WERI-Rb-1 (cell line): ENCODE measurements around the gene WDR48.

Source experiments
- DNase-seq: peaks from one replicate; pipeline ENCODE4 v3.0.0-alpha.2; 2020
- H3K27ac ChIP-seq: fragments of 250-450 bp; sonication (Bioruptor Pico); 2 replicates; pipeline ENCODE4 v1.5.1; 2020; ENCODE audit warnings: mild to moderate bottlenecking, moderate library complexity
- H3K27me3 ChIP-seq: fragments of 250-450 bp; sonication (Bioruptor Pico); 2 replicates; pipeline ENCODE4 v1.5.1; 2021; ENCODE audit warnings: mild to moderate bottlenecking, low read depth, moderate library complexity; ENCODE audit not compliant: insufficient read depth, severe bottlenecking
- H3K36me3 ChIP-seq: fragments of 250-450 bp; sonication (Bioruptor Pico); 2 replicates; pipeline ENCODE4 v1.5.1; 2020; ENCODE audit warnings: mild to moderate bottlenecking, moderate library complexity
- H3K4me3 ChIP-seq: 2 replicates; pipeline ENCODE4 v1.5.1; 2011; ENCODE audit warnings: low read depth, mild to moderate bottlenecking, control low read depth, low read length
- H3K9me3 ChIP-seq: fragments of 250-450 bp; sonication (Bioruptor Pico); 2 replicates; pipeline ENCODE4 v1.5.1; 2021; ENCODE audit warnings: mild to moderate bottlenecking, moderate library complexity; ENCODE audit not compliant: severe bottlenecking
- TF ChIP-seq, protein P1 (sequence below): IDR thresholded peaks from 2 replicates; pipeline ENCODE4 v1.5.1; 2011; ENCODE audit warnings: low read depth, mild to moderate bottlenecking, control low read depth, inconsistent platforms, low read length

WDR48 gene

DNA sequence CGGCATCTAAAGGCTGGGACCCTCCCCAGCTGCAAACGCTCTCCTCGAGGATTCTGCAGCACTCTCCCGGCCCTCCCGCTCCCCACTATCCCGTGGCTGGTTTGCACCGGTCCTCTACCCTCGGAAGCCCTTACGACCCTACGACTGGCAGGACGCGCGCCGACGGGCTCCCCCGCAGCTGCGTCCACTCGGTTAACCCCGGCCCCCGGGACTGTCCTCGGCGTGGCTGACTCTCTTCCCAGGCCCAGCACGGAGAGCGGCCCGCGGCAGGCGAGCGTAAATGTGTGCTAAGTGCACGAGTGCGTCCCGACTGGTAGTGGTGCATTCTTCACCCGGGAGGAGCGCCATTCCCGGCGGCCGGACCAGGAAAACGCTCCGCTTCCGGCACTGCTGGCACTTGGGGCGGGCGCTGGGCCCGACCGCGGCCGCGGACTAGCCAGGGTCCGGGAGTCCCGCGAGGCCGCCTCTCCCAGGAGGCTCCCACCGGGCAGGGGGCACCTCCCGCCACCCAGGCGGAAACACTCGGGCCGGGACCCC lies 55.1 kb downstream of the WDR48 start:
- H3K36me3 ChIP-seq: no peaks in the 10 kb centered on the region; the same call in 1 of the 2 replicates
- DNase-seq: peak; percentile 37
- H3K27me3 ChIP-seq: no peaks in the 10 kb centered on the region
- peak overlapping the region; percentile 92 for H3K4me3 ChIP-seq
- H3K27ac ChIP-seq: peak overlapping the region; percentile 69
- H3K9me3 ChIP-seq: no peaks in the 10 kb centered on the region
- TF ChIP-seq, protein P1, sequence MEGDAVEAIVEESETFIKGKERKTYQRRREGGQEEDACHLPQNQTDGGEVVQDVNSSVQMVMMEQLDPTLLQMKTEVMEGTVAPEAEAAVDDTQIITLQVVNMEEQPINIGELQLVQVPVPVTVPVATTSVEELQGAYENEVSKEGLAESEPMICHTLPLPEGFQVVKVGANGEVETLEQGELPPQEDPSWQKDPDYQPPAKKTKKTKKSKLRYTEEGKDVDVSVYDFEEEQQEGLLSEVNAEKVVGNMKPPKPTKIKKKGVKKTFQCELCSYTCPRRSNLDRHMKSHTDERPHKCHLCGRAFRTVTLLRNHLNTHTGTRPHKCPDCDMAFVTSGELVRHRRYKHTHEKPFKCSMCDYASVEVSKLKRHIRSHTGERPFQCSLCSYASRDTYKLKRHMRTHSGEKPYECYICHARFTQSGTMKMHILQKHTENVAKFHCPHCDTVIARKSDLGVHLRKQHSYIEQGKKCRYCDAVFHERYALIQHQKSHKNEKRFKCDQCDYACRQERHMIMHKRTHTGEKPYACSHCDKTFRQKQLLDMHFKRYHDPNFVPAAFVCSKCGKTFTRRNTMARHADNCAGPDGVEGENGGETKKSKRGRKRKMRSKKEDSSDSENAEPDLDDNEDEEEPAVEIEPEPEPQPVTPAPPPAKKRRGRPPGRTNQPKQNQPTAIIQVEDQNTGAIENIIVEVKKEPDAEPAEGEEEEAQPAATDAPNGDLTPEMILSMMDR: no peak

DNA sequence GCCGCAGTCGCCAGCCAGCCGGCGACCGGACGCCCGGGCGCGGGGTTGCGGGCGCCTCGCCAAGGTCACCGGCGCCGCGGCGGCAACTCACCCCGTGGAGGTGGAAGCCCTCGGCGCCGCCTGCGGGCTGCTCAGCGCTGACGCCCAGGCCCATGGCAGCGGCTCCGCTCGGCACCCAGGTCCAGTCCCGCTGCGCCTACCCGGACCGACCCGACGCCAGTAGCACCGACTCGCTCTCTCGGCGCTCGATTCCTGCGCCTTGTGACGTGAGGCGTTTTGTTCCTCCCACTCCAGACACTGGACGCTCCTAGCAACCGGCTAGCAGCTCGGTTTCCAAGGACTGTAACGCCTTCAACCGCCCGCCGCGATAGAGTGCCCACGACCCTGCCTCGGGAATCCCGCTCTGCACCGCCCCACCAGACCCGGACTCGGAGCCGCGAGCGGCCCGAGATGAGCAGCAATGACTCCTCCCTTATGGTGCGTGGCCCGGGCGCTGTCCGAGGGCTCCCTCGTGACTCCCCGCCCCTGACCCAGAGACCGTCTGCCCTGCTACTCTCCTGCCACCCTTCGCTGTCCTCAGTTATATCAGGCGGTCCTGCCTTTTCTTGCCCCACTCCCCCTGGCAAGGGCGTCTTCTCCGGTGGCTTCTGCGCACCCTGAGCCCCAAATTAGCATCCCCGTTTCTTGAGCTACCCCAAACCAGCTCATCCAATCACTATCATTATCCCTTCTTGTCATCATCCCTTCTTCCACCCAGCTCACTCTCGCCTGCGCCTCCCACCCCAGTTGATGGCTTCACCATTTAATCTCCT lies 55.8 kb downstream of the WDR48 start, which contains the start of the genes GORASP1 and TTC21A:
Gene GORASP1, minus strand, starts transcription at position 240 of the 812 bp plus-strand sequence. Its CDS starts 86 bp downstream, at position 154.
Gene TTC21A, plus strand, starts transcription at position 293 of the 812 bp plus-strand sequence. Its CDS starts 158 bp downstream, at position 451.
- no peaks in the 10 kb centered on the region for H3K27me3 ChIP-seq
- no peaks in the 10 kb centered on the region; the same call in 1 of the 2 replicates for H3K36me3 ChIP-seq
- DNase-seq: peak; percentile 83
- peak within 1 kb of the TSS; percentile 69 for H3K27ac ChIP-seq
- H3K9me3 ChIP-seq: no peaks in the 10 kb centered on the region
- TF ChIP-seq, protein P1: no peak
- peak within 1 kb of the TSS; percentile 92 for H3K4me3 ChIP-seq

DNA sequence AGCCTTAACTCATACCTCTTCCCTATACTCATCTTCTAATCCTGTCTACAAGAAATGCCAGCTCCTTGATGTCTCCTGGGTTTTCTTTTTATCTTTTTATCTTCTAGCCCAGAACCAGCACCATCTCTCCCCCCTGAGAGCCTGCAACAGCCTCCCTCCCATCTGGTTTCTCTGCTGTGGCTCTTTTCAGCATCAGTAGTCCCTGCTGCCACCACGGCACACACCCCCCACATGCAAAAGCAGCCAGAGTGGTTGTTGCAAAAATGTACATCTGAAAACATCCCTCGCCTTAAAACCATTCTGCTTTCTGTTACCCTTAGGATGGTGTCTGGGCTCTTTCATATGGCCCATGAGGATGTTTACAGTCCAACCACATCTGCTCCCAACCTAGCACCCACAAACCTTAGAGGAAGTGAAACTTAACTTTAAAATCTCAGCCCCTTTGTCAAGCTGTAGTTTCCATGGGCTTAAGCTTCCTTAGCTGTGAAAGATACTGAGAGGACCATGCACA lies 56.4 kb downstream of the WDR48 start:
- Histone ChIP-seq H3K27ac (no peak overlapping the region; the same call in 1 of the 2 replicates), H3K27me3 (no peaks in the 10 kb centered on the region), H3K9me3 (no peaks in the 10 kb centered on the region), H3K4me3 (peak overlapping the region; percentile 92), H3K36me3 (no peaks in the 10 kb centered on the region; the same call in 1 of the 2 replicates)
- TF ChIP-seq, protein P1: no peak
- DNase-seq: no peak

DNA sequence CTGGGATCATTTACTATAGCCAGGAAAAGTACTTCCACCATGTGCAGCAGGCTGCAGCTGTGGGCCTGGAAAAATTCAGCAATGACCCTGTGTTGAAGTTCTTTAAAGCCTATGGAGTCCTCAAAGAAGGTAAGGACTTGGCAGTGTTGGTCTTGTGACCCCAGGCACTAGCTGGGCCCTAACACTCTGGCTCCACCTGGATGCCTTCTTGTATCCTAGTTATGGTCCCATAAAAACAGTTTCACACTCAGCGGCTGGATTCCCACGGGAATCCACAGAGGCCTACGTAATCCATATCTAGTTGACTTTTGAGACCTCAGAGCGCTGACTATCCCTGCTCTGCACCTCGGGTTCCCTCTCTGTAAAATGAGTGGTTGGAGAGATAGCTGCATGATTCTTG lies 57.3 kb downstream of the WDR48 start:
- no peak overlapping the region for H3K27ac ChIP-seq
- no peak overlapping the region for H3K4me3 ChIP-seq
- TF ChIP-seq, protein P1: no peak
- no peak for DNase-seq
- H3K9me3 ChIP-seq: no peaks in the 10 kb centered on the region
- no peaks in the 10 kb centered on the region for H3K27me3 ChIP-seq
- H3K36me3 ChIP-seq: no peaks in the 10 kb centered on the region; the same call in 1 of the 2 replicates

DNA sequence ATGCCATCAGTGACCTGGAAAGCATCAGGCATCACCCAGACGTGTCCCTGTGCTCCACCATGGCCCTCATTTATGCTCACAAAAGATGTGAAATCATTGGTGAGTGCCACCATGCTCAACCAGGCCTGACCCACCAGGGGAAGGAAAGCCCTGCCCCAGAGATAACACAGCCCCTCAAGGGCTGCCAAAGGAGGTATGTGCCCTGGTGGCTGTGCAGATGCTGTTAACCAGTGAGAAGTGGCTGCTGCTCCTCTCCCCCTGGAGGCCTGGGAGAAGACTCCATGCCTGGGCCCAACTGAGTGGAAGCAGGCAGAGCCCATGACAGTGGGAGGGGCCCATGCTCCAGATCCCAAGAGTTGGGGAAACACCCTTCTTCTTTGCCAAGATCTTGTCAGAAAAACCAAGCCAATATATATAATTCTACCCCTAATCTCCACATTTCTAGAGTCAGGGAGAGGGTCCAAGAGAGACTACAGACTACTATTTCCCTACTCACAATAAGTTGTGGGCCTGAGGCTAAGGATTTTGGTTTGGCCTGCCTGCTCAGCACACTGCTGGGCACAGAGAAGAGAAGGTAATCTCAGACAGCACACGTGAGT lies 58.3 kb downstream of the WDR48 start:
- Histone ChIP-seq H3K27ac (no peak overlapping the region), H3K36me3 (no peaks in the 10 kb centered on the region; the same call in 1 of the 2 replicates), H3K27me3 (no peaks in the 10 kb centered on the region), H3K4me3 (no peak overlapping the region), H3K9me3 (no peaks in the 10 kb centered on the region)
- no peak for DNase-seq
- TF ChIP-seq, protein P1: no peak
